ENCODE measurements around the gene ARMC2. TPM values are rescaled to one million over a fixed set of nuclear protein-coding genes. Genes with fewer than 3 reads are reported as not detected.

ARMC2 gene
- polyA plus RNA-seq, 2 of the 4 experiments (the other 2 are of a cell fraction) = 2.1 to 4.9 TPM

GRCh38 chr6:109008054-109008453, 159.8 kb downstream of the ARMC2 start:
- ChIA-PET CTCF (interaction anchor here (1.4 kb wide), 1 partner anchor 65 kb away, joined by 3 read pairs; no protein-coding TSS in a partner anchor), POLR2A (interaction anchor here (0.9 to 1.0 kb wide), 2 partner anchors 86 to 450 kb away, joined by 3 to 4 read pairs; no protein-coding TSS in a partner anchor)
- no peak for FAIRE-seq
- Histone ChIP-seq H3K9me3 (no peaks in the 10 kb centered on the region), H3K4me2 (peak overlapping the region; percentile 73), H3K4me3 (peak overlapping the region; percentile 88), H3K27ac (peak overlapping the region in 1 of 2 experiments; percentile 86; a peak in 2 of 6 replicates), H3K4me1 (no peaks in the 10 kb centered on the region; the same call in 2 of the 3 replicates)
- no peak for TF ChIP-seq FOSL2 (IDR thresholded peaks at IDR 0.05)
- no peak for TF ChIP-seq FOSL2 (CRISPR knock-in tag; IDR thresholded peaks at IDR 0.05)
- no peak for TF ChIP-seq JUN (IDR thresholded peaks at IDR 0.05)
- no peak for TF ChIP-seq FOXS1 (CRISPR knock-in tag; IDR thresholded peaks at IDR 0.05)
- no peak for TF ChIP-seq E2F6 (IDR thresholded peaks at IDR 0.05; ENCODE audit: borderline replicate concordance, low read depth)
- no peak for TF ChIP-seq CTCF (IDR thresholded peaks at IDR 0.05)
- no peak for TF ChIP-seq REST (IDR thresholded peaks at IDR 0.05)
- no peak for TF ChIP-seq BCL3 (IDR thresholded peaks at IDR 0.05)
- no peak for TF ChIP-seq GATA3 (IDR thresholded peaks at IDR 0.05; ENCODE audit: borderline replicate concordance)
- no peak for TF ChIP-seq MAX (IDR thresholded peaks at IDR 0.05)
- TF ChIP-seq KDM5A (IDR thresholded peaks at IDR 0.05) = no peak
- TF ChIP-seq POLR2AphosphoS2 (conservative IDR thresholded peaks at IDR 0.05; ENCODE audit: low read length) = no peak
- TF ChIP-seq ELK1 (IDR thresholded peaks at IDR 0.05; ENCODE audit: low read depth, low read length) = no peak
- no peak for TF ChIP-seq JUNB (IDR thresholded peaks at IDR 0.05)
- no peak for TF ChIP-seq USF2 (IDR thresholded peaks at IDR 0.05)
- no peak for TF ChIP-seq EHF (CRISPR knock-in tag; IDR thresholded peaks at IDR 0.05)
- no peak for TF ChIP-seq POLR2A (IDR thresholded peaks at IDR 0.05; ENCODE audit: low read length)
- WGBS (ENCODE audit: missing lambda C conversion rate) = 81% methylated on average over 4 of the region's 4 CpGs
- no peak for ATAC-seq
- DNase-seq (ENCODE audit: low read depth in 1 of 2, low spot score in 1 of 2) = no peak
